ES-I3 (cell line): ENCODE measurements around the gene PRKCSH.
"Not testable (repeated sequence)": the region's sequence is repeated elsewhere in the genome, so short reads cannot be mapped to it uniquely, and the experiment has no call there.

Source experiments
- H3K36me3 ChIP-seq: 2 replicates; pipeline ENCODE4 v1.6.1; 2013; ENCODE audit warnings: mild to moderate bottlenecking, low read length, control low read depth, moderate library complexity; ENCODE audit not compliant: insufficient read depth
- H3K4me1 ChIP-seq: 2 replicates; pipeline ENCODE4 v1.6.1; 2013; ENCODE audit warnings: mild to moderate bottlenecking, control low read depth, low read length; ENCODE audit not compliant: insufficient read depth
- H3K9ac ChIP-seq: 2 replicates; pipeline ENCODE4 v1.6.1; 2013; ENCODE audit warnings: low read depth, mild to moderate bottlenecking, low read length, moderate library complexity
- H3K9me3 ChIP-seq: 2 replicates; pipeline ENCODE4 v1.6.1; 2013; ENCODE audit warnings: mild to moderate bottlenecking, low read length, moderate library complexity; ENCODE audit not compliant: control insufficient read depth, insufficient read depth

PRKCSH gene

DNA sequence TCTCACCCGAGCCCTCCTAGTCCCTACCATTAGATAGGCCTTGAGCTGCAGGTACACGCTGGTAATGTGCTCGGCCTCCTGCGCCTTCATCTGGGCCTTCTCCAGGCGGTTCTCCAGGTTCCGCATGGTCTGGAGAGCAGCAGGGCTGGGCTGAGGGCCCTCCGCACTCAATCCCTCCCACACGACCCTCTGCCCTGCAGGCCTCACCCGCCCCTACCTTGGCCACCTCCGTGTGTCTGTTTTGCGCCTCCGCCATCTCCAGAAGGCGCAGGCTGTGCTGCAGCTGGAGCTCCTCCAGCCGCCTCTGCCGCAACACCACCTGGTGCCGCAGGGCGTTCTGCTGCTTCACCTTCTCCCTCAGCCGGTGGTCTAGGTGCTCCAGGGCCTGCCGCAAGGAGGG lies 8.8 kb upstream of the PRKCSH start:
- H3K36me3 ChIP-seq = no peaks in the 10 kb centered on the region
- H3K4me1 ChIP-seq = no peaks in the 10 kb centered on the region
- no peak overlapping the region for H3K9ac ChIP-seq
- no peaks in the 10 kb centered on the region for H3K9me3 ChIP-seq

DNA sequence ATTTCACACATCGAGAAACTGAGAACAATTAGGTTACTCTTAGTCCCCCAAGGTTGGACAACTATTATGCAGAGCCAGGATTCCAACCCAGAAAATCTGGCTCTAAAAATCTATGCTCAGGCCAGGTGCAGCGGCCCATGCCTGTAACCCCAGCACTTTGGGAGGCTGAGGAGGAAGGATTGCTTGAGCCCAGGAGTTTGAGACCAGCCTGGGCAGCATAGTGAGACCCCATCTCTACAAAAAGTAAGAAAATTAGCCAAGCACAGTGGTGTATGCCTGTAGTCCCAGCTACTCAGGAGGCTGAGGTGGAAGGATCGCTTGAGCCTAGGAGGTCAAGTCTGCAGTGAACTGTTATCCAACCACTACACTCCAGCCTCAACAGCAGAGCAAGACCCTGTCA lies 1.9 kb upstream of the PRKCSH start:
- H3K4me1 ChIP-seq = not testable (repeated sequence)

DNA sequence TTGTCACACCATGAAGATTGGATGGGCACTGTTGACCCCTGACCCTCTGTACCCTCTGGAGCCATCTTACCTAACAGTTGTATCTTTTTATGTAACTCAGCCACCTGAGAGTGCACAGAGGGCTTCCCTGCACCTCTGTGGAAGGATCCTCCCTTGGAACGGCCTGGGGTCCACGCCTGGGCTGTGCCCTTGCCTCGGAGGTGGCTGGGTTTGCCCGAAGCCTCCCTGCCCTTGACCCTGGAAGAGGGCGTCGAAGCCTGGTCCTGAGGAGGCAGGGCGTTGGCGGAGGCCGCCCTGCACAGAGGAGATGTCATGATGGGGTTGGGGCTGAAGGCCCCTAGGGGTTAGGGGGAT lies 755 bp upstream of the PRKCSH start:
- Histone ChIP-seq H3K9me3 (no peaks in the 10 kb centered on the region), H3K4me1 (peaks cover 4% of the 10 kb centered on the region; the same call in 1 of the 2 replicates), H3K36me3 (peaks cover 10% of the 10 kb centered on the region; the same call in 1 of the 2 replicates), H3K9ac (peak overlapping the region; percentile 48)

More for the DNA sequence above, 1.9 kb upstream of the PRKCSH start:
- H3K9ac ChIP-seq, H3K9me3 ChIP-seq, H3K36me3 ChIP-seq: not testable (repeated sequence)

DNA sequence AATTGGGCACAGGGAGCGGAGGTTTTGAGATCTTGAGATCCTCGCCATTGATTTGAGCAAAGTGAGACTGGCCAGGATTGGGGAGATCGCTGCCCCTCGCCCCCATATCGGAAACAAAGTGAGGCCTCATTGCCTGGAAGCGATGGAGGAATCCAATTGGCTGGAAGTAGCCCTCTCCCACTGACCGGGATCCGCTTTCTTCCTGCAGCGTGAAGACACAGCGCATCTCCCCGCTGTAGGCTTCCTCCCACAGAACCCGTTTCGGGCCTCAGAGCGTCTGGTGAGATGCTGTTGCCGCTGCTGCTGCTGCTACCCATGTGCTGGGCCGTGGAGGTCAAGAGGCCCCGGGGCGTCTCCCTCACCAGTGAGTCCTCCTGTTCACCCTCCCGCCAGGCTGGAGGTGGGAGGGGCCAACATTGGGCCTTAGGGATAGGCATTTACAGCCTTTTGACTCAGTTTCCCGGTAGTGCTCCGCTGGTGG lies 438 bp downstream of the PRKCSH start:
- Histone ChIP-seq H3K4me1 (peaks cover 4% of the 10 kb centered on the region; the same call in 1 of the 2 replicates), H3K36me3 (peaks cover 10% of the 10 kb centered on the region; the same call in 1 of the 2 replicates), H3K9ac (peak overlapping the region; percentile 86), H3K9me3 (no peaks in the 10 kb centered on the region)

DNA sequence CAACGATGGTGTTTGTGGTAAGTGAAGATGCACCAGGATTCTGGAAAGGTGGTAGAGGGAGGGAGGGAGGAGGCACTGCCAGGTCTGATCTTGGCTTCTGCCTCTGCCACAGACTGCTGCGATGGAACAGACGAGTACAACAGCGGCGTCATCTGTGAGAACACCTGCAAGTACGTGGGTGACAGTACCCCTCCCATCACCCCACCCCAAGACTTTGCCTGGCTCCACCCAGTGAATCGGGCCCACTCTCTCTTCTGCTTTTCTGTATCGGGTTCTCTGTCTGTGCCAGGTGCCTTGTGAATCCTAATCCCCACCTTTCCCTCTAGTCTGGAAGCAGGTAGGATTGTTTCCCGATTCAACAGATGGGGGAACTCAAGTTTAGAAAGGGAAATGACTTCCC lies 2.5 kb downstream of the PRKCSH start:
- Histone ChIP-seq H3K4me1 (peaks cover 4% of the 10 kb centered on the region; the same call in 1 of the 2 replicates), H3K9me3 (no peaks in the 10 kb centered on the region), H3K36me3 (peaks cover 12% of the 10 kb centered on the region; the same call in 1 of the 2 replicates), H3K9ac (no peak overlapping the region)

DNA sequence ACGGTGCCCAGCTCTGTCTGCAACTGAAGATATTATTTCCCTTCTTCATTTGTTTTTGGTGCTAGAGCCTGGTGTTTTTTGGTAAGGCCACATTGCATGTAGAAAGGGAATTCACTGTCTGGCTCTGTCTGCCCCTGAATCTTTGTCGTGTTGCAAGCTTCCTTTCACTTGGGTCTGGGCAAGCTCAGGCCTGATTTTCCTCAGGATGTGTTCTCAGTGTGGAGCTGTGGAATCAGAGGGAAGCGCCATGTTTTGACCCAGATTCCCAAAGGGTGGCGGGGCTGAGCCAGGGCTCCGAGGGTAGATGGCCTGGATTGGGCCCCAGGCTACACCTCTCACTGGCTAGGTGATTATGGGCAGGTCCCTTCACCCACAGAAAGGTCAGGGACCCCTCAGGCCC lies 8.6 kb downstream of the PRKCSH start:
- Histone ChIP-seq H3K36me3 (peaks cover 4% of the 10 kb centered on the region; the same call in 1 of the 2 replicates), H3K9me3 (no peaks in the 10 kb centered on the region), H3K9ac (no peak overlapping the region), H3K4me1 (no peaks in the 10 kb centered on the region)

DNA sequence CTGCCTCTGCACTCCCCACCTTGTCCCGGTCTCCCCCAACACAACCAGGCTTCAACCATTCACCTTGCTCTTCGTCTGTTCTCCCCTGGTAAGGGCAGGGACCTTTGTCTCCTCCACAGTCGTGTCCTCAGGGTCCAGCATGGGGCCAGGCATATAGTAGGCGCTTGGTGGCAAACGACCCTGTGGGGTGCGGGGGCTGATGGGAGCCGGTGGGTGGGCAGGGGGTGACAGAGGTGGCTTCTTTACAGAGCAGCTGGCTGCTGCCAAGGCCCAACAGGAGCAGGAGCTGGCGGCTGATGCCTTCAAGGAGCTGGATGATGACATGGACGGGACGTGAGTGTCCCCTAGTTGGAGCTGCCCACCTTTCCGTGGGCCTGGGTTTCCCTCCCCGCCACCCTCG lies 9.7 kb downstream of the PRKCSH start:
- no peak overlapping the region for H3K9ac ChIP-seq
- no peaks in the 10 kb centered on the region for H3K4me1 ChIP-seq
- H3K9me3 ChIP-seq = no peaks in the 10 kb centered on the region
- peaks cover 4% of the 10 kb centered on the region; the same call in 1 of the 2 replicates for H3K36me3 ChIP-seq

DNA sequence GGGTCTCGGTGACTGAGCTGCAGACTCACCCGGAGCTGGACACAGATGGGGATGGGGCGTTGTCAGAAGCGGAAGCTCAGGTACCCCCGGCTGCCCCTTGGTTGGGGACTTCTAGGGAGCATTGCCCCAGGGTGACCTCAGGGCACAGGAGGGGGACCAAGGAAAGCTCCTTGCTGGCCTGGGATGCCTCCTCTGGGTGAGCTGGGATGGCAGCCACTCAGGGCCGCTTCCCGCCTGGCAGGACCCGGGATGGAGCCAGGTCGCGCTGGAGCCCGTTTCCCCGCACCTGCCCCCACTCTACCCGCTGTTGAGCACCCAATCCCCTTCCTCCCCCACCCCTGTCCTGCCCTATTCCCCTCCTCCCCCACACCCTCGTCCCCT lies 10.8 kb downstream of the PRKCSH start:
- Histone ChIP-seq H3K36me3 (peaks cover 2% of the 10 kb centered on the region; the same call in 1 of the 2 replicates), H3K9ac (no peak overlapping the region)

DNA sequence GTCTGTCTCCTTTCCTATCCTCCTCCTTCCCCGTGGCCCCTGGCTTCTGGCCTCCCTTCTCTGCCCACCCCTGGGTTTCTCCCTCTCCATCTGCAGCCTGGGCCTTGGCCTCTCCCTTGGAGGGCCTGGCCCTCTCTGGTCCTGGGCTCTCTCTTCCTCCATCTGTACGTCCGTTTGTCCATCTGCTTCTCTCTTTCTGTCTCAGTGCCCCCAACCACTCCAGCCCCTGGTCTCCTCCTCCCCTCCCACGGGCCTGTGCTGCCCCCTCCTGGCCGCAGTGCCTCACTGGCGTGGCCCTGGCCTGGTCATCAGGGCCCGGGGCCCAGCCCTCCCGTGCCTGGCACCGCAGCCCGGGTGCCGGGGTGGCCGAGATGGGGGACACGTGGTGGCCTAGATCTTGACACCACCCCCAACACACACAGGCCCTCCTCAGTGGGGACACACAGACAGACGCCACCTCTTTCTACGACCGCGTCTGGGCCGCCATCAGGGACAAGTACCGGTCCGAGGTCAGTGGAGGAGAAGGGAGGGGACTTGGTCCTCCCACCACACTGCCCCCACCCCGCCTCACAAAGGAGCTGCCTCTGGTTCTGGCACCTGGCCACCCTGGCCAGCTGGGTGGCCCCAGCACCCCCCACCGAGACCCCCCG lies 11.3 kb downstream of the PRKCSH start:
- Histone ChIP-seq H3K9ac (no peak overlapping the region), H3K36me3 (peaks cover 2% of the 10 kb centered on the region; the same call in 1 of the 2 replicates), H3K9me3 (no peaks in the 10 kb centered on the region), H3K4me1 (peaks cover 4% of the 10 kb centered on the region; the same call in 1 of the 2 replicates)

More for the DNA sequence above, 10.8 kb downstream of the PRKCSH start:
- Histone ChIP-seq H3K9me3 (no peaks in the 10 kb centered on the region), H3K4me1 (peaks cover 2% of the 10 kb centered on the region; the same call in 1 of the 2 replicates)

DNA sequence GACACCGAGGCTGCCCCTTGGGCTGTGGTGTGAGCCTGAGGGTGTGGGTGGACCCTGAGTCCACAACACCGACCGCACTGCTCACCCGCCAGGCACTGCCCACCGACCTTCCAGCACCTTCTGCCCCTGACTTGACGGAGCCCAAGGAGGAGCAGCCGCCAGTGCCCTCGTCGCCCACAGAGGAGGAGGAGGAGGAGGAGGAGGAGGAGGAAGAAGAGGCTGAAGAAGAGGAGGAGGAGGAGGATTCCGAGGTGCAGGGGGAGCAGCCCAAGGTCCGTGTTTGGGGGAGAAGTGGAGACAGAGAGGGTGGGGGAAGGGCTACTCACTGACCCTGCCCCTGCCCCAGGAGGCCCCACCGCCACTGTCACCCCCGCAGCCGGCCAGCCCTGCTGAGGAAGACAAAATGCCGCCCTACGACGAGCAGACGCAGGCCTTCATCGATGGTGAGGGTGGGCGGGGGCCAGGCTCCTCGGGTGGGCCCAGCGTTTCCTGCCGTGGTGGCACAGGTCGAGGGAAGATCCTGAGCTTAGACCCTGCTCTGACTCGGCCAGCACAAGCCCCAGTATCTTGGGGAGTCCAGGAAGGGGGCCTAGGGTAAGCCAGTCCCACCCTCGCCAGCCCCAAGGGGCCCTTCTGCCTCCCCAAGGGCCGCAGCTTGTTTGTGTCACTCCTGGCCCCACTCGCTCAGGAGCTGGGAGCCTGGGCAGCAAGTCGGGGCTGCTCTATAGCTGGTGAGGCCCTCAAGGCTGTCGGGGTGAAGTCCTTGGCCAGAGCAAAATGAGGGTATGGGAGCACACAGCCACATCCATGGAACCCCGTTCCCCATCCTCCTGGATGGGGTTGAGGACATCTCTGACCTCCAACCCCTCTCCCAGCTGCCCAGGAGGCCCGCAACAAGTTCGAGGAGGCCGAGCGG lies 12.2 kb downstream of the PRKCSH start:
- H3K36me3 ChIP-seq = peaks cover 2% of the 10 kb centered on the region; the same call in 1 of the 2 replicates

DNA sequence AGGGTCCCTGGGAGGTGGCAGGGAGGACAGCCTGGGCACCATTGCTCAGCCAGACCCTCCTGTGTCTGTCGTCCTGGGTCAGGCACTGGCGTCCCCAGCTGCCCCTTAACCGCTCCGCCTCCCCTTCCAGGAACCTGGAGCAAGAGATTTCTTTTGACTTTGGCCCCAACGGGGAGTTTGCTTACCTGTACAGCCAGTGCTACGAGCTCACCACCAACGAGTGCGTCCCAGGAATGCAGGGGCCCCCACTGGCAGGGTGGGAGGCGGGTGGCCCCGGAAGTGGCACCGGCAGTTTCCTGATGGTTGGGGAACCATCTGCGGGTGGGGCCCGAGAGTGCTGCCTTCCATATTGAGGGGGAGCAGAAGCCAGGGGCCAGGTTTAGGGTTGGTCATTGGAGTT lies 13.0 kb downstream of the PRKCSH start:
- H3K4me1 ChIP-seq = peaks cover 11% of the 10 kb centered on the region; the same call in 1 of the 2 replicates
- no peaks in the 10 kb centered on the region for H3K9me3 ChIP-seq
- peaks cover 2% of the 10 kb centered on the region; the same call in 1 of the 2 replicates for H3K36me3 ChIP-seq
- H3K9ac ChIP-seq = no peak overlapping the region

More for the DNA sequence above, 12.2 kb downstream of the PRKCSH start:
- Histone ChIP-seq H3K9ac (no peak overlapping the region), H3K4me1 (peaks cover 9% of the 10 kb centered on the region; the same call in 1 of the 2 replicates), H3K9me3 (no peaks in the 10 kb centered on the region)

DNA sequence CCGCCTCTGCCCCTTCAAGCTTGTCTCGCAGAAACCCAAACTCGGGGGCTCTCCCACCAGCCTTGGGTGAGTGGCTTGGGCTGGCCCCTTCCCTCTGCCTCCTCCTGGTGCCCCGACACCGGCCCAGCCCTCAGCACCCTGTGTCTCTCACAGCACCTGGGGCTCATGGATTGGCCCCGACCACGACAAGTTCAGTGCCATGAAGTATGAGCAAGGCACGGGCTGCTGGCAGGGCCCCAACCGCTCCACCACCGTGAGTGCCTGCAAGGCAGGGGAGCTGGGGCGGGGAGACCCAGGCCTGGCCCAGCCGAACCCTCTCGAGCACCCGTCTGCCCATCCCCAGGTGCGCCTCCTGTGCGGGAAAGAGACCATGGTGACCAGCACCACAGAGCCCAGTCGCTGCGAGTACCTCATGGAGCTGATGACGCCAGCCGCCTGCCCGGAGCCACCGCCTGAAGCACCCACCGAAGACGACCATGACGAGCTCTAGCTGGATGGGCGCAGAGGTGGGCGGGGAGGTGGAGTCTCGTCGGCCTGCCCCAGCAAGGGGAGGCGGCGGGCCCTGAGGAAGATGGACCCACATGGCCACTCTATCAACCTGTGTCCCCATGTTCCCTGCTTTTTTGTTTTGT lies 13.6 kb downstream of the PRKCSH start:
- Histone ChIP-seq H3K36me3 (no peaks in the 10 kb centered on the region; the same call in 1 of the 2 replicates), H3K4me1 (peaks cover 12% of the 10 kb centered on the region; the same call in 1 of the 2 replicates), H3K9ac (no peak overlapping the region), H3K9me3 (no peaks in the 10 kb centered on the region)

DNA sequence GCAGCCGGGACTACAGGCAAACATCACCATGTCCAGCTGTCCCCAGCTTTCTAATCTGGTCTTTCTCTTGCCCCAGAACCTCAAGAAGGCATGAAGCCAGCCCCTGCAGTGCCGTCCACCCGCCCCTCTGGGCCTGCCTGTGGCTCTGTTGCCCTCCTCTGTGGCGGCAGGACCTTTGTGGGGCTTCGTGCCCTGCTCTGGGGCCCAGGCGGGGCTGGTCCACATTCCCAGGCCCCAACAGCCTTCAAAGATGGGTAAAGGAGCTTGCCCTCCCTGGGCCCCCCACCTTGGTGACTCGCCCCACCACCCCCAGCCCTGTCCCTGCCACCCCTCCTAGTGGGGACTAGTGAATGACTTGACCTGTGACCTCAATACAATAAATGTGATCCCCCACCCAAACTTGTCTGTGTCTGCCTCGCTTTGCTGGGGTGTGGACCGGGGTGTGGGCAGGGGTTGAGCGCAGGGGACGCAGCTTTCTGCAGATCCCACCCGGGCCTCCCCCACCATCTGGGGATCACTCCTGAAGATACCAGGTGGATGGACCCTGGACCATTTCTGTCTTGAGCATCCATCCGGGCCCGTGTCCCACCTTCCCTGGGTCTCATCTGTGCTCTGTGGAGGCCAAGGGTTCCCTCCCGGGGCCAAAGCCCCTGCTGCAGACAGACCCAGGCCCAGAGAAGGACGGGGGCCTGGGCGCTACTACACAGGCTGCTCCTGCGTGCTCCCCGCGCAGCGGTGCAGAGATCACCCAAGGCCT lies 15.3 kb downstream of the PRKCSH start:
- H3K36me3 ChIP-seq = no peaks in the 10 kb centered on the region; the same call in 1 of the 2 replicates
- no peak overlapping the region for H3K9ac ChIP-seq
- H3K9me3 ChIP-seq = no peaks in the 10 kb centered on the region
- peaks cover 12% of the 10 kb centered on the region; the same call in 1 of the 2 replicates for H3K4me1 ChIP-seq
